Fibroblast of skin of scalp (primary cell): Measurements from ENCODE around the gene CCL27. TPM values are rescaled to one million over a fixed set of nuclear protein-coding genes. Genes with fewer than 3 reads are reported as not detected.

ENCODE experiments used
- DNase-seq: peaks from one replicate; pipeline ENCODE4 v3.0.0-alpha.2; 2013
- polyA plus RNA-seq, 2 experiments: library from polyadenylated mRNA; unstranded; fragments of 120-200 nt; gene quantifications; one replicate each; pipeline ENCODE4 v1.2.1, GENCODE V29; 2013; ENCODE audit not compliant: insufficient read length in 2 of 2

Gene CCL27
- polyA plus RNA-seq (2013, experiment 1 of 2; ENCODE audit: insufficient read length), result 0.69 TPM
- polyA plus RNA-seq (2013, experiment 2 of 2; ENCODE audit: insufficient read length), result 0.53 TPM

GRCh38 chr9:34662526-34663302 is at the start of gene CCL27:
Gene CCL27 (minus strand): TSS chr9:34662657. CDS start chr9:34662633, 24 bp downstream.
- no peak for DNase-seq

- no peak for DNase-seq
Measured at GRCh38 chr9:34712140-34712539, 49.7 kb upstream of the CCL27 start.

GRCh38 chr9:34710023-34710422 is 47.6 kb upstream of the CCL27 start, which contains the start of gene CCL21:
Gene CCL21 (minus strand): TSS chr9:34710136. CDS start chr9:34710066, 70 bp downstream.
- no peak for DNase-seq

DNA sequence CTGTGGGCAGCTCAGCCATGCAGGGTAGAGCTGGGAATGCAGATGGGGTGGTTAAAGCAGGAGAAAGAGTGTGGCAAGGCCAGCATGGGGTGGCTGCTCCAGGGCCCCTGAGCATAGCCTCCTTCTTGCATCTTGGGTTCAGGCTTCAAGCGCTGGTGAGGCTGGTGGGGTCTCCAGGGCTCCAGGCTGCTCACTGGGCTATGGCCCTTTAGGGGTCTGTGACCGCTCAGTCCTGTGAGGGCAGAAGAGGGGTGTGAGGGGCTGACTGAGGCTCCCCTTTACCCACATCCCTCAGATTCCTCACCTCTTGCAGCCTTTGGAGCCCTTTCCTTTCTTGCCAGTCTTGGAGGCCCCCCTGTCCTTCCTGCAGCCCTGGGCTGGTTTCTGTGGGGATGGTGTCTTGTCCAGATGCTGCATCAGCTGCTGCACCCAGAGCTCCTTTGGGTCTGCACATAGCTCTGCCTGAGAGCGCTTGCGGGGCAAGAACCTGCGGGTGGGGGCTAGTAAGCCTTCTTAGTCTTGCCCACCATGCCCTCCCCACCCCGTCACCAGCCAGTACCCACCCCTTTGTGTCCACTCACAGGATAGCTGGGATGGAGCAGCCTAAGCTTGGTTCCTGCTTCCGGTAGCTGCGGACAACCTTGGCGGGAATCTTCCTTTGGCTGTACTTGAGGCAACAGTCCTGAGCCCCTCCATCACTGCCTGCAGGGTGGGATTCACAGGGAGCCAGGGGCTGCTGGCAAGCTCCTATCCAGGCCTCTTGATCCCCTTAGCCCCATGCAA is 46.9 kb upstream of the CCL27 start:
- DNase-seq, result no peak

DNA sequence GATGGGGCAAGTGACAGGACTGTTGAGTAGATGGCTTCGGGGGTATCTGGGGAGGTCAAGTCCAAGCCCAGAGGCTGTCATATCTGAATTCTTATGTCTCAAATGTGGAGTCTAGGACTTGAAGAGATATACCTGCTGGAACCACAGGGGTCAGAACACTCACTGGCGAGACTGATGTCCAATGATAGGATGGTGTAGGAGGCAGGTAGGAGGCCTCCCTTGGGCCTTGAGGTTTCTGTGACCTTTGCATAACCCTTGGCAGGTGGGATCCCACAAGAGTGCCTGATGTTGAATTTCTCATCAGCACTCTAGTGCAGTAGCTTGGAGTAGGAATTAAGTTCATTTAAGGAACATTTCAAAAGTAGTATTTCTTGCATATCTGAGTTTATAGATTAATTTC is 44.7 kb upstream of the CCL27 start:
- DNase-seq, result no peak

GRCh38 chr9:34701769-34702736 is 39.6 kb upstream of the CCL27 start:
- DNase-seq, result peak; percentile 74

- peak; percentile 68 for DNase-seq
Measured at GRCh38 chr9:34701023-34701768, 38.7 kb upstream of the CCL27 start.

DNA sequence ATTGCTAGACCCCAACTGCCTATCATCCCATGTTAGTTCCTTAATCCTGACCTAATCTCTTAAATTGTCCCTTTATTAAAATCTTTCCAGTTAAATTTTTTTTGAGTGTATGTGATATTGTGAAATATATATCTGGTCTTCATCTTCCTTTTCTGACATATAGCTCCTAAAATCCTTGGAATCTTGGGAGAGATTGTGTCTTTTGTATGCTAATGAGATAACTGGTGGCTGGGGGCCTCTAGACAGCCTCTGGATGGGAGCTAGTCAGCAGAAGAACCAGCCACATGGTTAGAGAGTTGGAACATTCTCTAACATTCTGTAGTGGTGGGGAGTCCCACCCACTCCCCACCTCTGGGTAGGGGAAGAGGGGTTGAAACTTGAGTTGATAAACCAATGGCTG is 32.4 kb upstream of the CCL27 start:
- no peak for DNase-seq

DNA sequence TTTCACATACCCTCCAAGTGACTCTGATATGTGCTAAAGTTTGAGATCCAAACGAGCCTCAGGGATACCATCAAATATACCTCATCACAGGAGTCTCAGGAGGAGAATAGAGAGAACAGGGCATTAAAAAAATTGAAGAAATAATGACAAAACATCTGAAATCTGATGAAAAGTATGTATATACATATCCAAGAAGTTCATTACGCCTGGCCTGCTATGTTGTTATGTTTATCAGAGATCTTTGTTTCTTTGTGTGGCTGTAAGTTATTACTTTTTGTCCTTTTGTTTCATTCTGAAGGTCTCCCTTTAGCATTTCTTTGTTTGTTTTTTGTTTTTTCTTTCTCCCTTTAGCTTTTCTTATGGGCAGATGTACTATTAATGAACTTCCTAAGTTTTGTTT is 31.1 kb upstream of the CCL27 start:
- DNase-seq, result no peak

DNA sequence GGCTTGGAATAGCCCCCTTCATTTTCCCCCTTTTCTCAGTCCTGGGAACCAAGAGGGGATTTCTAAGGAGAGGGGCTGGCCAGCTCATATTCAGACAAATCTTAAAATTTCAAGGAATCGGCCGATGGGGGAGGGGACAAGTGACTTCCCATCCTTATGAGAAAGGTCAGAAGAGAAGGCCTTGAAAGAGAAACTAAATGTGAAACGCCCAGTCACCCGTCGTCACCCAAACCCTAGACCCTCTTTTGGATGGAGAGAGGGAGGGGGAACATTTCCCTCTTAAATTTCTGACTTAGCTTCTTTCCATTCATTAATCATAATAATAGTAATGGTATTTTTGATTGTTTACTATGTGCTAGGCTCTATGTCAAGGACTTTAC is 29.5 kb upstream of the CCL27 start:
- no peak for DNase-seq

DNA sequence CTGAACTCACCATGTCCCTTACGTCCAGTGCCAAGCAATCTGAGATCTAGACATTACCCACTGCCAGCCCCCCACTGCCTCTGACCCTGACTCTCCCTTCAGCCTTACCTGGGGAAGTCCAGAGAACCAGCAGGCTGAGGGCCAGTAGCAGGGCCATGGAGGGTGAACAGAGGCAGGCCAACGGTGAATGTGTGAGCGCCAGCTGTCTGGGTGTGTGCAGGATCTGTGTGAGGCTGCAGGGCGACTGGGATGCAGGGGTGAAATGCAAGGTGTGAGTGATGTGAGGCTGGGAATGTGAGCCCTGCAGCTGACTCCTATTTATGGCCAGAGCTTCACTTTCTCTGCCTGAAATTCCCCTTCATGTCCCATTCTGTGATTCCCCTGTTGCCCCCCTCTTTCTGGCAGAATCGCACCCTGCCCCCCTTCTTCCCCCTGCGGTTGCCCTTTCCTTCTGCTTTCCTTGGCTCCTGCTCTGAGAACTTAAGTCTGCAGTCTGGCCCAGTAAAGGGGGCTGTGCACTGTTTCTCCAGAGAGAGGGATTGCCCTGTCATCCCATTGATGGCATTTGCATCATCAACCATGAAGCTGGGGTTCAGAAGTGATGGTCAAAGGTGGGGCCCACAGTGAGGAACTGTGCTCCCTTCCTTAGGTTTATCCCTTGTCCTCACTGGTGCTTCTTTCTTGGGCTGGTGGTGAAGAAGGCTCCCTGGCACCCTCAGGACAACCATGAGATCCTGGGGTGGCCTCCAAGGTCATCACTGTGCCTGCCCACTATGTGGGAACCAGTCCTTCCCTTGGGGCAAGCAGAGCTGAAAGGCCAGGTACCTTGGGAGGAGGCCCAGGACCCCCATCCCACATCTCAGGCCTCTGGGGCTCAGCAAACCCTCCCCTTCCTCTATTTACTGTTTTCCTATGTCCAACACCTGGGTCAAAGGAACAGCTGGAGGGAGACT is 28.8 kb upstream of the CCL27 start, which contains the start of gene CCL19:
CCL19 (minus strand) TSS at position 294 of the 953 bp plus-strand sequence; CDS start at position 157, 137 bp downstream.
- DNase-seq, result no peak

DNA sequence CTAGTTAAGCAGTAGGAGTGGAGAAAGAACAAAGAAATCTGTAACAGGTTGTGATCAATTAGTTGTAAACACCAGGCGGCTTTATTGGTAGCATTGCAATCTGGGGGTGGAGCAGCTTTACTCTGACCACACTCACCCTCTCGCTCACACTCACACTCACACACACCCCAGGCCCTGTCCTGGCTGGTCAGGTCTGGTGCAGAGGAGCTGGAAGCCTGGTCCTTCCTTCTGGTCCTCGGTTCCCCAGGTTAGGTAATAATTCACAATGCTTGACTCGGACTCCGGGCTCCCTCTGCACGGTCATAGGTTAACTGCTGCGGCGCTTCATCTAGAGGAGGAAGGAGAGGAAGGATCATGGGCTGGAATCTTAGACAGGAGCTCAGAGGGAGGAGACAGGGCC is 27.1 kb upstream of the CCL27 start:
- DNase-seq, result no peak

DNA sequence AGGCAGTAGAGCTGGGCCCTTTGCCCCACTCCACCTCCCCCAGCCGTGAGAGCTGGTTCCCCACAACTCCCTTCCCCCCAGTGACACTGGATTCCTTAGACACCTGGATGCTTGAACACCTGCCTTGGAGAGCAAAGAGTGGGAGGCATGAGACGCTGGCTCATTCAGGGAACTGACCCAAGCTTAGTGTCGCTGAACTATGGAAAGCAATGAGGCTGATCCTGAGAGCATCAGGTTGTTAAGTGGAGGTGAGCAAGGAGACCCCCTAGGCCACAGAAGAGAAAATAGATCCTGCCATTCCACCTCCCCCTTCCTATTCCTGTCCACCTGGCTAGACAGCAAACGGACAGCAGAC is 26.6 kb upstream of the CCL27 start:
- DNase-seq, result no peak

GRCh38 chr9:34688329-34689115 is 26.1 kb upstream of the CCL27 start:
- no peak for DNase-seq

DNA sequence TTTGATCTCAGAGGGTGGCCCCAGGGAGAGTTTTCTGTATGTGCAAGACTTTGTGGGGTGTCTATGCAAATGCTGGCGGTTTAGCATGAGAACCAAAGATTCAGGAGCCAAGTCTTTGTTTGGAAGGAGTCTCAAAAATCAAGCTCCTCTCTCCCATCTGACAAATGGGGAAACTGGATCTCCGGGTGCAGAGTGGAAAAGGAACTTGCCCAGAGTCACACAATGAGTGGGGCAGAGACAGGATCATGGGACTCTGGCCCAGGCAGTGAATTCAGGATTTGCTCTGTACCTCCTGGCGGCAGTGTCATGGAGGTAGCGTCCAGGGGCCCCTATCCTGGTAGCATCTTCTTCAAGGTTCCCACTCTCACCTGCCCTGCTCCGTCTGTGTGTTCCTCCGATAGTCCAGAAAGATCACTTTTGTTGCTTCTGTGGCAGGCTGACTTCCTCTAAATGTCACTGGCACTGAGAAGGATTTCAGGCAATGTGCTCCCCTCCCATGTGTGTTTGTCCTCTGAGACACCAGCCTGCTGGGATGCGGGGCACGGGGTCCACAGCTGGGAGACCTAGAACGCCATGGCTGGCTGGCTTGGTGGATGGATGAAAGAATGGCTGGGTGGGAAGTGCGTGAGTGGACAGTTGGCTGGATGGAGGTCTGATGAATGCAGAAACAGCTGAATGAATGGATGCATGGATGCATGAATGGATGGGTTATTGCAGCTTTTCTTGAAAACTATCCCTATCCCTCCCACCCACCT is 25.0 kb upstream of the CCL27 start:
- no peak for DNase-seq

DNA sequence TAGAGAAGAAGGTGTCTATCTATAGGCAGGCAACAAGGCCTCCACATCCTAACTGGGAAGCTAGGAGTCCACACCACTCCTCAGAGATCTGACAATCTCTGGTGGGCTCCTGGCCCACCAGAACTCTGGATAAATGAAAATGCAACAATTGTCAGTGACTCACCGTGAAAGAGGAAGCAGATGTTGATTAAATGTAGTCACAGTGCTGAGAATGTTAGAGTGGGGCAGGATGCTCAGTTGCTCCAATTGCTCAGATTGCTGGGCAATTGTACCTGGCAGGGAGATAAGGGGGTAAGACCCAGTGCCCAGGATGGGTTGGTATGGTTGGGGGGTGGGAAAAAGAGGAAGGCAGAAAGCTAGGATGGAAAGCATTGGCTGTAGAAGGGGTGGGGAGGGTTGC is 24.3 kb upstream of the CCL27 start:
- DNase-seq, result no peak

- DNase-seq, result peak; percentile 60
Measured at GRCh38 chr9:34686231-34686630, 23.8 kb upstream of the CCL27 start.

GRCh38 chr9:34685591-34685990 is 23.1 kb upstream of the CCL27 start:
- no peak for DNase-seq

DNA sequence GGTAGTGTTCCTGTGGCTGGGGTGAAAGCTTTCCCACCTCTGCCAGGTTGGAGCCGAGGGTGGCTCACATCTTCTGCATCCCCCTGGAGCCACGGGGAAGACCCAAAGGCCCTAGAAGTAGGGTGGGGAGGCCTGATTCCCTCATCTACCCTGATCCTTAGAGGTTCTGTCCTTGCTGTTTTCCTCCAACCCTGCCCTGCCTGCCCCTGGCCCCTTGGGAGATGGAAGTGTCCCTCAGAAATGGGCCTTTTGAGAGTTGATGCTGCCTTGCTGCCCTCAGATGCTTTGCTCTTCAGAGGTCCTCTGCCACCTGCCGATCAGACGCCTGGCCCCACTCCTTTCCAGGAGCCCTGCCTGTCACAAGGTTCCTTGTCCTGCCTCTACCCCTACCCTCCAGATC is 22.4 kb upstream of the CCL27 start:
- DNase-seq, result no peak
